SK-N-SH treated with all-trans-retinoic acid at 6 μM for 48 hours (cell line): ENCODE results near the gene DDAH1.

Experiments
- ATAC-seq: fragments of 200-7000 bp; cut with Tn5 transposase; 3 replicates; pipeline ENCODE4 v1.9.1; 2020; ENCODE audit warnings: mild to moderate bottlenecking, moderate library complexity
- BACH2 ChIP-seq: fragments of 250-450 bp; sonication (Bioruptor Pico); IDR thresholded peaks from 2 replicates; pipeline ENCODE4 v1.9.0; 2021; ENCODE audit warnings: mild to moderate bottlenecking, borderline replicate concordance
- CSDC2 ChIP-seq: fragments of 250-450 bp; sonication (Bioruptor Pico); IDR thresholded peaks from 2 replicates; pipeline ENCODE4 v1.5.0; 2020; ENCODE audit warnings: mild to moderate bottlenecking, moderate library complexity
- ESRRG ChIP-seq: fragments of 250-450 bp; sonication (Bioruptor Pico); IDR thresholded peaks from 2 replicates; pipeline ENCODE4 v1.6.1; 2021; ENCODE audit warnings: mild to moderate bottlenecking
- GLIS3 ChIP-seq: fragments of 250-450 bp; sonication (Bioruptor Pico); IDR thresholded peaks from 2 replicates; pipeline ENCODE4 v1.5.0; 2020; ENCODE audit warnings: mild to moderate bottlenecking, moderate library complexity
- ISL1 ChIP-seq: fragments of 250-450 bp; sonication (Bioruptor Pico); IDR thresholded peaks from 2 replicates; pipeline ENCODE4 v2.1.2; 2022; ENCODE audit warnings: mild to moderate bottlenecking, moderate library complexity
- OSR1 ChIP-seq: fragments of 250-450 bp; sonication (Bioruptor Pico); IDR thresholded peaks from 2 replicates; pipeline ENCODE4 v1.8.0; 2022; ENCODE audit warnings: moderate library complexity, mild to moderate bottlenecking, inconsistent platforms
- PATZ1 ChIP-seq: fragments of 250-450 bp; sonication (Bioruptor Pico); IDR thresholded peaks from 2 replicates; pipeline ENCODE4 v1.8.0; 2020; ENCODE audit warnings: mild to moderate bottlenecking, moderate library complexity, borderline replicate concordance
- POU6F1 ChIP-seq: fragments of 250-450 bp; sonication (Bioruptor Pico); IDR thresholded peaks from 2 replicates; pipeline ENCODE4 v1.8.0; 2021; ENCODE audit warnings: low read depth, mild to moderate bottlenecking, moderate library complexity, borderline replicate concordance
- PPARA ChIP-seq: fragments of 250-450 bp; sonication (Bioruptor Pico); IDR thresholded peaks from 2 replicates; pipeline ENCODE4 v1.5.0; 2020; ENCODE audit warnings: mild to moderate bottlenecking, borderline replicate concordance
- RARB ChIP-seq: fragments of 250-450 bp; sonication (Bioruptor Pico); IDR thresholded peaks from 2 replicates; pipeline ENCODE4 v1.8.0; 2021; ENCODE audit warnings: mild to moderate bottlenecking, moderate library complexity
- SNAI2 ChIP-seq: fragments of 250-450 bp; sonication (Bioruptor Pico); IDR thresholded peaks from 2 replicates; pipeline ENCODE4 v1.5.0; 2020; ENCODE audit warnings: mild to moderate bottlenecking, moderate library complexity
- TCF4 ChIP-seq: fragments of 250-450 bp; sonication (Bioruptor Pico); IDR thresholded peaks from 2 replicates; pipeline ENCODE4 v1.8.0; 2021; ENCODE audit warnings: mild to moderate bottlenecking, moderate library complexity, borderline replicate concordance
- TOX ChIP-seq: fragments of 250-450 bp; sonication (Bioruptor Pico); IDR thresholded peaks from 2 replicates; pipeline ENCODE4 v1.8.0; 2021; ENCODE audit warnings: mild to moderate bottlenecking, moderate library complexity, borderline replicate concordance
- TSHZ2 ChIP-seq: fragments of 250-450 bp; sonication (Bioruptor Pico); IDR thresholded peaks from 2 replicates; pipeline ENCODE4 v1.5.0; 2020; ENCODE audit warnings: mild to moderate bottlenecking, moderate library complexity
- ZC3H10 ChIP-seq: fragments of 250-450 bp; sonication (Bioruptor Pico); IDR thresholded peaks from 2 replicates; pipeline ENCODE4 v1.5.1; 2021; ENCODE audit warnings: mild to moderate bottlenecking, moderate library complexity
- ZFP3 ChIP-seq: fragments of 250-450 bp; sonication (Bioruptor Pico); IDR thresholded peaks from 2 replicates; pipeline ENCODE4 v1.5.0; 2020; ENCODE audit warnings: mild to moderate bottlenecking, moderate library complexity
- ZFP30 ChIP-seq: fragments of 450-650 bp; formaldehyde crosslinking; IDR thresholded peaks from 2 replicates; pipeline ENCODE4 v1.5.0; 2022; ENCODE audit warnings: mild to moderate bottlenecking, moderate library complexity
- ZNF565 ChIP-seq: fragments of 450-650 bp; formaldehyde crosslinking; conservative IDR thresholded peaks from 2 replicates; pipeline ENCODE4 v1.5.0; 2020; ENCODE audit warnings: low read depth, mild to moderate bottlenecking, moderate library complexity
- ZNF70 ChIP-seq: fragments of 450-650 bp; formaldehyde crosslinking; IDR thresholded peaks from 2 replicates; pipeline ENCODE4 v1.5.0; 2020; ENCODE audit warnings: mild to moderate bottlenecking, moderate library complexity
- ZNF8 ChIP-seq: fragments of 450-650 bp; formaldehyde crosslinking; IDR thresholded peaks from 2 replicates; pipeline ENCODE4 v1.5.0; 2020; ENCODE audit warnings: mild to moderate bottlenecking, moderate library complexity
- TF ChIP-seq, protein P1 (sequence below): fragments of 250-450 bp; sonication (Bioruptor Pico); IDR thresholded peaks from 2 replicates; pipeline ENCODE4 v1.5.1; 2021; ENCODE audit warnings: mild to moderate bottlenecking, moderate library complexity

DDAH1 gene

DNA sequence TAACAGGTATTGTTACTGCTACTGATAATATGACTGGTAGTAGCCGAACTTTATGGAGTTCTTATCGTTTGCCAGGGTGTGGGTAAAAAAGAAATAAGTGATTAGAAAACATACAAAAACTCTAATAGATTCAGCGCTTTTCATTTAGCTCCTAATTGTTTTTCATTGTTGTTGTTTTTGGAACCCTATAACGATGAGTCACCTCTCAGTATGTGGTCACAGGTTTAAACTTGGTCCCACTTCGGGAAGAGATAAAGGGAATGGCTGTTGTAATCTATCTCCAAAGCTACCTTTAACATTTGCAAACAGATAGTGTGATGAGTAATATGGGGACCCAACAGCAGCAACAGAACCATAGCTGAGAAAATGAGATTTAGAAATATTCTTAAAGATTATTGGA lies 125.9 kb downstream of the DDAH1 start:
- no peak for ATAC-seq
- no peak for TF ChIP-seq ZNF565
- TF ChIP-seq ISL1 (CRISPR knock-in tag): peak; percentile 71

DNA sequence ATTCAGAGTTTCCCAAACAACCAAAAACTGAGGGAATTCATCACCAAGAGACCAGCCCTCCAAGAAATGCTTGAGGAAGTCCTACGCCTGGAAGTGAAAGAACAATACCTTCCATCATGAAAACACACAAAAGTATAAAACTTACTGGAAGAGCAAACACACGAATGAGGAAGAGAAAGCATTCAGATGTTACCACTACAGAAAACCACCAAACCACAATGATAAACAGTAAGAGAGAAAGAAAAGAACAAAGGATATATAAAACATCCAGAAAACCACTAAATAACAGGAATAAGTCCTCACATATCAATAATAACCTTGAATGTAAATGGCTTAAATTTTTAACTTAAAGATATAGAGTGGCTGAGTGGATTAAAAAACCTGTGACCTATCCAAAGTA lies 130.0 kb downstream of the DDAH1 start:
- ATAC-seq: no peak
- TF ChIP-seq TCF4 (CRISPR knock-in tag) (no peak), BACH2 (CRISPR knock-in tag) (no peak), POU6F1 (CRISPR knock-in tag) (no peak), CSDC2 (CRISPR knock-in tag) (no peak), SNAI2 (no peak), PPARA (no peak), ZNF8 (CRISPR knock-in tag) (no peak), TSHZ2 (no peak), ZFP30 (no peak), ZNF70 (CRISPR knock-in tag) (no peak), PATZ1 (CRISPR knock-in tag) (no peak), ZC3H10 (CRISPR knock-in tag) (no peak), ZFP3 (no peak), OSR1 (CRISPR knock-in tag) (no peak), ESRRG (CRISPR knock-in tag) (no peak)
- TF ChIP-seq, protein P1, sequence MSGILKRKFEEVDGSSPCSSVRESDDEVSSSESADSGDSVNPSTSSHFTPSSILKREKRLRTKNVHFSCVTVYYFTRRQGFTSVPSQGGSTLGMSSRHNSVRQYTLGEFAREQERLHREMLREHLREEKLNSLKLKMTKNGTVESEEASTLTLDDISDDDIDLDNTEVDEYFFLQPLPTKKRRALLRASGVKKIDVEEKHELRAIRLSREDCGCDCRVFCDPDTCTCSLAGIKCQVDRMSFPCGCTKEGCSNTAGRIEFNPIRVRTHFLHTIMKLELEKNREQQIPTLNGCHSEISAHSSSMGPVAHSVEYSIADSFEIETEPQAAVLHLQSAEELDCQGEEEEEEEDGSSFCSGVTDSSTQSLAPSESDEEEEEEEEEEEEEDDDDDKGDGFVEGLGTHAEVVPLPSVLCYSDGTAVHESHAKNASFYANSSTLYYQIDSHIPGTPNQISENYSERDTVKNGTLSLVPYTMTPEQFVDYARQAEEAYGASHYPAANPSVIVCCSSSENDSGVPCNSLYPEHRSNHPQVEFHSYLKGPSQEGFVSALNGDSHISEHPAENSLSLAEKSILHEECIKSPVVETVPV (CRISPR knock-in tag): no peak

DNA sequence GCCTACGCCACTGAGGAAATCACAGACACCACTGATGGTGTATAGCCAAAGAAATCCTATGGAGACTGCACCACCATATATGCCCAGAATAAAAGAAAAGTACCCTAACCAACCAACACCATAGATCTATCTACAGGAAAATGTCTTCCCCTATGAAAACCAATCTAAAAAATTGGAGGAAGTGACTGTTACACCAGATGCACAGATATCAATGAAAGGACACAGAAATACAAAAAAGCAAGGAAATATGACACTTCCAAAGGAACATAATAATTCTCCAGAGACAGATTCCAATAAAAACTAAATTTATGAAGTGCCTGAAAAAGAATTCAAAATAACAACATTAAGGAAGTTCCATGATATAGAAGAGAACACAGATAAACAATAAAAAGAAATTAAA lies 131.8 kb downstream of the DDAH1 start:
- ATAC-seq: no peak
- no peak for TF ChIP-seq PATZ1 (CRISPR knock-in tag)
- TF ChIP-seq OSR1 (CRISPR knock-in tag): no peak
- TF ChIP-seq TSHZ2: no peak
- no peak for TF ChIP-seq TOX
- TF ChIP-seq TCF4 (CRISPR knock-in tag): no peak
- no peak for TF ChIP-seq ZC3H10 (CRISPR knock-in tag)
- TF ChIP-seq RARB (CRISPR knock-in tag): no peak
- TF ChIP-seq GLIS3 (CRISPR knock-in tag): no peak
- no peak for TF ChIP-seq ZNF70 (CRISPR knock-in tag)
- TF ChIP-seq BACH2 (CRISPR knock-in tag): no peak
- TF ChIP-seq ESRRG (CRISPR knock-in tag): no peak
- TF ChIP-seq ZFP30: no peak
- no peak for TF ChIP-seq POU6F1 (CRISPR knock-in tag)
- TF ChIP-seq, protein P1 (CRISPR knock-in tag): no peak
- no peak for TF ChIP-seq ZNF8 (CRISPR knock-in tag)
- TF ChIP-seq ZFP3: no peak
